M059J (cell line): ENCODE results near the gene FMNL3. TPM values are rescaled to one million over a fixed set of nuclear protein-coding genes. Genes with fewer than 3 reads are reported as not detected.
"Not testable (repeated sequence)": the region's sequence is repeated elsewhere in the genome, so short reads cannot be mapped to it uniquely, and the experiment has no call there.

Experiments
- DNase-seq: peaks from one replicate; pipeline ENCODE4 v3.0.0-alpha.2; 2012; ENCODE audit warnings: low read depth
- total RNA-seq: library from RNA; depleted of rRNA; stranded (reverse); fragments of >200 nt; shearing (Covaris generic); gene quantifications from 2 replicates; pipeline ENCODE4 v1.2.3, GENCODE V29; 2014

Gene FMNL3
- total RNA-seq, 1 experiment from 2014 or later = 30.4 TPM

GRCh38 chr12:49713952-49714351 lies 6.7 kb upstream of the FMNL3 start:
- not testable (repeated sequence) for DNase-seq

GRCh38 chr12:49708851-49709250 lies 1.6 kb upstream of the FMNL3 start:
- peak; percentile 37 for DNase-seq

- no peak for DNase-seq
These were observed 575 bp upstream of the FMNL3 start for GRCh38 chr12:49707812-49708147.

GRCh38 chr12:49706351-49707127 lies 666 bp downstream of the FMNL3 start:
- peak; percentile 52 for DNase-seq

- peak; percentile 89 for DNase-seq
These were observed 1.6 kb downstream of the FMNL3 start for GRCh38 chr12:49705479-49706134.

- peak; percentile 84 for DNase-seq
These were observed 3.5 kb downstream of the FMNL3 start for GRCh38 chr12:49703647-49704137.

GRCh38 chr12:49702676-49703215 lies 4.5 kb downstream of the FMNL3 start:
- peak; percentile 44 for DNase-seq

GRCh38 chr12:49702009-49702408 lies 5.2 kb downstream of the FMNL3 start:
- no peak for DNase-seq

GRCh38 chr12:49698619-49699545 lies 8.3 kb downstream of the FMNL3 start:
- peak; percentile 83 for DNase-seq

GRCh38 chr12:49697808-49698207 lies 9.4 kb downstream of the FMNL3 start:
- no peak for DNase-seq

- DNase-seq = no peak
These were observed 10.5 kb downstream of the FMNL3 start for GRCh38 chr12:49696723-49697122.

- DNase-seq = peak; percentile 33
These were observed 13.2 kb downstream of the FMNL3 start for GRCh38 chr12:49693931-49694444.

- DNase-seq = no peak
These were observed 14.4 kb downstream of the FMNL3 start for GRCh38 chr12:49692851-49693250.

GRCh38 chr12:49689785-49690184 lies 17.4 kb downstream of the FMNL3 start:
- DNase-seq = no peak

- no peak for DNase-seq
These were observed 18.0 kb downstream of the FMNL3 start for GRCh38 chr12:49689237-49689636.

GRCh38 chr12:49687941-49688340 lies 19.3 kb downstream of the FMNL3 start:
- DNase-seq = no peak

GRCh38 chr12:49684310-49684854 lies 22.8 kb downstream of the FMNL3 start:
- no peak for DNase-seq

GRCh38 chr12:49683599-49684309 lies 23.5 kb downstream of the FMNL3 start:
- no peak for DNase-seq

- no peak for DNase-seq
These were observed 27.1 kb downstream of the FMNL3 start for GRCh38 chr12:49680075-49680474.

- no peak for DNase-seq
These were observed 28.5 kb downstream of the FMNL3 start for GRCh38 chr12:49678711-49679110.

GRCh38 chr12:49675137-49675536 lies 32.1 kb downstream of the FMNL3 start:
- DNase-seq = no peak
